HEK293 (cell line): Measurements from ENCODE around the gene MCTP1.

Experiments
- CTCF ChIA-PET: fragments of 350-600 bp; formaldehyde crosslinking; extraction: SDS; loops from one replicate; lab custom pipeline; 2021; ENCODE audit warnings: antibody characterized with exemption; lab: Yijun Ruan, JAX
- POLR2A ChIA-PET: fragments of 300-600 bp; formaldehyde crosslinking; extraction: SDS; loops from one replicate; lab custom pipeline; 2020; ENCODE audit warnings: antibody characterized with exemption, inconsistent platforms; lab: Yijun Ruan, JAX
- H3K27ac ChIP-seq: fragments of 200-500 bp; sonication (Bioruptor generic); 2 replicates; pipeline ENCODE4 v1.5.1; 2014; ENCODE audit warnings: low read depth, low read length, control low read depth, inconsistent platforms; ENCODE audit errors: extremely low read depth
- H3K36me3 ChIP-seq, 2 experiments: fragments of 200-500 bp in 1 of 2; sonication (Bioruptor generic) in 1 of 2; 1 replicate in 1 of 2; 2 replicates in 1 of 2; pipeline ENCODE4 v1.5.1; 2014 to 2017; ENCODE audit warnings: inconsistent platforms in 2 of 2, low read length in 2 of 2; ENCODE audit not compliant: control insufficient read depth in 2 of 2, insufficient read depth in 1 of 2
- H3K4me1 ChIP-seq: fragments of 200-500 bp; sonication (Bioruptor generic); 2 replicates; pipeline ENCODE4 v1.5.1; 2014; ENCODE audit warnings: mild to moderate bottlenecking, low read length, inconsistent platforms; ENCODE audit not compliant: control insufficient read depth, insufficient read depth
- H3K4me3 ChIP-seq: 2 replicates; pipeline ENCODE4 v1.5.1; 2011; ENCODE audit warnings: low read depth, mild to moderate bottlenecking, control low read depth, low read length, moderate library complexity
- H3K9me3 ChIP-seq: fragments of 200-500 bp; sonication (Bioruptor generic); 2 replicates; pipeline ENCODE4 v1.5.1; 2014; ENCODE audit warnings: low read depth, low read length, inconsistent platforms; ENCODE audit not compliant: control insufficient read depth, insufficient read depth
- BCL6B ChIP-seq: fragments of 450-650 bp; formaldehyde crosslinking; IDR thresholded peaks from 2 replicates; pipeline ENCODE4 v1.5.1; 2017; ENCODE audit warnings: missing biosample characterization, missing genetic modification characterization
- KLF10 ChIP-seq: fragments of 450-650 bp; IDR thresholded peaks from 2 replicates; pipeline ENCODE4 v1.5.1; 2018; ENCODE audit warnings: missing biosample characterization, mild to moderate bottlenecking, missing genetic modification characterization
- OVOL3 ChIP-seq: fragments of 450-650 bp; formaldehyde crosslinking; IDR thresholded peaks from 2 replicates; pipeline ENCODE4 v1.5.1; 2016; ENCODE audit warnings: missing biosample characterization, missing genetic modification characterization
- PBX3 ChIP-seq: sonication (generic); formaldehyde crosslinking; IDR thresholded peaks from 2 replicates; pipeline ENCODE4 v1.8.1; 2022; ENCODE audit warnings: mild to moderate bottlenecking, moderate library complexity, missing genetic modification reagents
- PRDM2 ChIP-seq: fragments of 450-650 bp; formaldehyde crosslinking; IDR thresholded peaks from 2 replicates; pipeline ENCODE4 v1.5.1; 2016; ENCODE audit warnings: missing biosample characterization, missing genetic modification characterization, borderline replicate concordance
- SP2 ChIP-seq: fragments of 450-650 bp; formaldehyde crosslinking; IDR thresholded peaks from 2 replicates; pipeline ENCODE4 v1.5.1; 2016; ENCODE audit warnings: missing biosample characterization, missing genetic modification characterization
- YY1 ChIP-seq: fragments of 450-650 bp; formaldehyde crosslinking; IDR thresholded peaks from 2 replicates; pipeline ENCODE4 v1.5.1; 2018; ENCODE audit warnings: missing biosample characterization, missing genetic modification characterization
- ZBTB26 ChIP-seq: fragments of 450-650 bp; formaldehyde crosslinking; optimal IDR thresholded peaks from 2 replicates; pipeline ENCODE3; 2016; ENCODE audit warnings: missing biosample characterization, mild to moderate bottlenecking, missing genetic modification characterization
- ZBTB6 ChIP-seq: fragments of 450-650 bp; formaldehyde crosslinking; IDR thresholded peaks from 2 replicates; pipeline ENCODE4 v1.5.1; 2017; ENCODE audit warnings: missing biosample characterization, missing genetic modification characterization
- ZEB2 ChIP-seq: fragments of 450-650 bp; formaldehyde crosslinking; IDR thresholded peaks from 2 replicates; pipeline ENCODE4 v1.5.1; 2016; ENCODE audit warnings: missing biosample characterization, missing genetic modification characterization
- ZFP69B ChIP-seq: fragments of 450-650 bp; formaldehyde crosslinking; IDR thresholded peaks from 2 replicates; pipeline ENCODE4 v1.5.1; 2016; ENCODE audit warnings: missing biosample characterization, missing genetic modification characterization
- ZNF133 ChIP-seq: fragments of 450-650 bp; formaldehyde crosslinking; IDR thresholded peaks from 2 replicates; pipeline ENCODE4 v1.5.1; 2016; ENCODE audit warnings: missing biosample characterization, missing genetic modification characterization
- ZNF2 ChIP-seq: fragments of 450-650 bp; formaldehyde crosslinking; IDR thresholded peaks from 2 replicates; pipeline ENCODE4 v1.5.1; 2016; ENCODE audit warnings: missing biosample characterization, missing genetic modification characterization
- ZNF202 ChIP-seq: fragments of 450-650 bp; formaldehyde crosslinking; IDR thresholded peaks from 2 replicates; pipeline ENCODE4 v1.5.1; 2016; ENCODE audit warnings: missing biosample characterization, missing genetic modification characterization, borderline replicate concordance
- ZNF23 ChIP-seq: fragments of 450-650 bp; formaldehyde crosslinking; IDR thresholded peaks from 2 replicates; pipeline ENCODE4 v1.5.1; 2016; ENCODE audit warnings: missing biosample characterization, missing genetic modification characterization, borderline replicate concordance
- ZNF350 ChIP-seq: fragments of 450-650 bp; formaldehyde crosslinking; IDR thresholded peaks from 2 replicates; pipeline ENCODE4 v1.5.0; 2017; ENCODE audit warnings: missing biosample characterization, mild to moderate bottlenecking, missing genetic modification characterization
- ZNF398 ChIP-seq: fragments of 450-650 bp; formaldehyde crosslinking; IDR thresholded peaks from 2 replicates; pipeline ENCODE4 v1.5.1; 2017; ENCODE audit warnings: missing biosample characterization, missing genetic modification characterization
- ZNF521 ChIP-seq: fragments of 450-650 bp; formaldehyde crosslinking; IDR thresholded peaks from 2 replicates; pipeline ENCODE4 v1.5.1; 2017; ENCODE audit warnings: missing biosample characterization, mild to moderate bottlenecking, missing genetic modification characterization
- ZNF629 ChIP-seq: fragments of 450-650 bp; formaldehyde crosslinking; IDR thresholded peaks from 2 replicates; pipeline ENCODE4 v1.5.1; 2017; ENCODE audit warnings: missing biosample characterization, missing genetic modification characterization
- ZNF677 ChIP-seq: fragments of 450-650 bp; IDR thresholded peaks from 2 replicates; pipeline ENCODE4 v1.5.0; 2018; ENCODE audit warnings: missing biosample characterization, mild to moderate bottlenecking, missing genetic modification characterization, moderate library complexity
- ZNF704 ChIP-seq: fragments of 450-650 bp; formaldehyde crosslinking; IDR thresholded peaks from 2 replicates; pipeline ENCODE4 v1.5.1; 2016; ENCODE audit warnings: missing biosample characterization, missing genetic modification characterization
- ZNF76 ChIP-seq: fragments of 450-650 bp; formaldehyde crosslinking; IDR thresholded peaks from 2 replicates; pipeline ENCODE4; 2016; ENCODE audit warnings: low read depth, missing biosample characterization, missing genetic modification characterization, borderline replicate concordance
- ZNF777 ChIP-seq: fragments of 450-650 bp; formaldehyde crosslinking; IDR thresholded peaks from 2 replicates; pipeline ENCODE4 v1.5.1; 2017; ENCODE audit warnings: missing biosample characterization, missing genetic modification characterization, borderline replicate concordance

MCTP1 gene

GRCh38 chr5:95298651-95299050 is 13.8 kb upstream of the MCTP1 start (continued):
- TF ChIP-seq BCL6B = no peak
- TF ChIP-seq PRDM2 (tag by site-specific recombination) = no peak
- TF ChIP-seq PBX3 = no peak
- no peak for TF ChIP-seq ZNF677 (tag by site-specific recombination)
- no peak for TF ChIP-seq ZNF23 (tag by site-specific recombination)

GRCh38 chr5:95296291-95296690 is 11.4 kb upstream of the MCTP1 start:
- Histone ChIP-seq H3K4me3 (no peak overlapping the region), H3K9me3 (no peaks in the 10 kb centered on the region), H3K4me1 (no peaks in the 10 kb centered on the region), H3K36me3 (no peaks in the 10 kb centered on the region), H3K27ac (no peak overlapping the region)
- POLR2A ChIA-PET = no interaction called here
- TF ChIP-seq KLF10 (tag by site-specific recombination) = no peak
- no peak for TF ChIP-seq ZNF350
- no peak for TF ChIP-seq ZNF629
- TF ChIP-seq YY1 (tag by site-specific recombination) = no peak
- no peak for TF ChIP-seq ZNF777 (tag by site-specific recombination)
- no peak for TF ChIP-seq ZNF521 (tag by site-specific recombination)
- no peak for TF ChIP-seq ZBTB6 (tag by site-specific recombination)
- TF ChIP-seq ZNF202 (tag by site-specific recombination) = no peak
- no peak for TF ChIP-seq SP2 (tag by site-specific recombination)
- TF ChIP-seq ZEB2 (tag by site-specific recombination) = no peak
- TF ChIP-seq ZBTB26 = no peak
- no peak for TF ChIP-seq ZNF398 (tag by site-specific recombination)
- no peak for TF ChIP-seq ZNF76
- no peak for TF ChIP-seq ZNF704 (tag by site-specific recombination)
- TF ChIP-seq ZNF2 = no peak
- TF ChIP-seq ZFP69B (tag by site-specific recombination) = no peak
- TF ChIP-seq ZNF133 (tag by site-specific recombination) = no peak
- no peak for TF ChIP-seq OVOL3 (tag by site-specific recombination)
- CTCF ChIA-PET = no interaction called here
